Right lobe of liver (tissue), 6 donors: ENCODE results near the gene GP1BB. TPM values are rescaled to one million over a fixed set of nuclear protein-coding genes. Genes with fewer than 3 reads are reported as not detected.

Experiments
- ATAC-seq, 4 donors: fragments of 200-7000 bp; cut with Tn5 transposase; one replicate each; pipeline ENCODE4 v1.9.1; 2020; ENCODE audit warnings: mild to moderate bottlenecking in 4 of 4, moderate library complexity in 4 of 4
- DNase-seq, 3 donors: peaks; one replicate each; pipeline ENCODE4 v3.0.0-alpha.2; 2020
- H3K27ac ChIP-seq, 3 donors: fragments of 200-600 bp; one replicate each; pipeline ENCODE4 v1.8.0; 2022
- H3K27me3 ChIP-seq, 2 donors: fragments of 200-600 bp; one replicate each; pipeline ENCODE4 v1.8.0; 2022
- H3K36me3 ChIP-seq, 4 donors: fragments of 200-600 bp; sonication (generic) in 1 of 4; one replicate each; pipeline versions ENCODE4 v1.5.1 to v1.8.0; 2017 to 2022; ENCODE audit warnings: control low read depth in 1 of 4
- H3K4me1 ChIP-seq, 4 donors: fragments of 200-600 bp; sonication (generic) in 1 of 4; one replicate each; pipeline versions ENCODE4 v1.5.1 to v1.8.0; 2017 to 2022; ENCODE audit warnings: control low read depth in 1 of 4
- H3K4me3 ChIP-seq, 3 donors: fragments of 200-600 bp; one replicate each; pipeline ENCODE4 v1.8.0; 2022
- H3K9me3 ChIP-seq, 4 donors: fragments of 200-600 bp; sonication (generic) in 1 of 4; one replicate each; pipeline versions ENCODE4 v1.5.1 to v1.8.0; 2017 to 2022; ENCODE audit warnings: control low read depth in 1 of 4
- POLR2A ChIP-seq: fragments of 450-650 bp; IDR thresholded peaks from one replicate; pipeline ENCODE4 v1.6.1; 2017; ENCODE audit warnings: antibody characterized with exemption, mild to moderate bottlenecking
- WGBS: methylation state at CpG from one replicate; pipeline ENCODE4 v1.1.6; 2018; ENCODE audit warnings: low coverage, low lambda C conversion rate; ENCODE audit not compliant: insufficient coverage; ENCODE audit errors: missing lambda C conversion rate; 5-methylcytosine and 5-hydroxymethylcytosine counted together
- intact Hi-C, 2 donors: fragments of 100-400 bp; cut with DNase I; formaldehyde crosslinking; loops; one replicate each; pipeline versions ENCODE4 v1.11.2 to v1.14.1; 2022
- total RNA-seq, 6 experiments: library from RNA; depleted of rRNA in 2 of 6; stranded (reverse); fragments of >200 nt in 2 of 6; fragmentation: NEBNext Ultra II Directional in 3 of 6; extraction: Animal tissue kit (Norgen Biotek cat#: 25700) in 3 of 6; gene quantifications; one replicate each; pipeline versions ENCODE4 v1.1.0 to v1.2.4, GENCODE V29; 2016 to 2023
- TF ChIP-seq, protein P1 (sequence below), 4 donors: fragments of 200-600 bp in 3 of 4; fragments of 450-650 bp in 1 of 4; IDR thresholded peaks; one replicate each; pipeline versions ENCODE4 v1.5.1 to v1.8.0; 2016 to 2022; ENCODE audit warnings: antibody characterized with exemption in 4 of 4, mild to moderate bottlenecking in 2 of 4
- donor health status: DM: no; HTN: yes; CAD: no.
- donor health status: DM: no; HTN: no; CAD: no.
- donor health status: DM: no; HTN: no; CAD: no.
- donor health status: DM: no; HTN: yes; CAD: no.
- donor health status: DM: no; HTN: yes; CAD: no.

Gene GP1BB
- total RNA-seq, 6 experiments from 2014 or later: 0.15 to 1.3 (median 0.62) TPM; not detected in 1

DNA sequence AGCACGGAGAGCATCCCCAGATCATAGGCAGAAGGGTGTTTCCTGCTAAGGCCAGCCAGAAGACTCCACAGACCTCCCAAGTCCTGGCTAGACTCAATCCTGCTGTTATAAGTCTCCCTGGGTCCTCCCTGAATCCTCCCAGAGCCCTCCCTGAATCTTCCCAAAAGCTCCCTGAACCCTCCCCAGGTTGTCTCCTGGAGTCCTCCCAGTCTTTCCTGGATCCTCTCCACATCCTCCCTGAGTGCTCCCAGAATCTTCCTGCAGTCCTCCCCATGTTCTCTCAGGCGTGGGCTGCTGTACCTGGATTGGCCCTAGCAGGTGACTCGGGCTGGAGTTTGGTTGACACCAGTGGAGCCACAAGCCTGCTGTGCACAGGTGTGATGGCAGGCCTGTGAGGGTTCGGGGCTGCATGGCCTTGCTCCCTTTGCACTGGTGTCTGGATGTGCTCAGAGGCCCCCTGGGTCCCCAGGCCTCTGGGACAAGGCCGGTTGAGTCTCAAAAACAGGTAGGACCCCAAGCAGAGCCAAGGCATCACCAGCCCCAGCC lies 11.6 kb downstream of the GP1BB start:
- intact Hi-C loops: loop anchor here (5.0 kb wide), 1 partner anchor 177 kb away; no protein-coding TSS in a partner anchor
- Histone ChIP-seq H3K4me1 (peaks cover 0 to 7% (median 0%) of the 10 kb centered on the region in 4 donors), H3K27ac (no peak overlapping the region), H3K9me3 (no peaks in the 10 kb centered on the region), H3K27me3 (no peaks in the 10 kb centered on the region), H3K4me3 (no peak overlapping the region), H3K36me3 (no peaks in the 10 kb centered on the region)
- DNase-seq (no peak), ATAC-seq (no peak)
- WGBS: 79% methylated on average over 2 of the region's 5 CpGs
- TF ChIP-seq POLR2A: no peak
- TF ChIP-seq, protein P1, sequence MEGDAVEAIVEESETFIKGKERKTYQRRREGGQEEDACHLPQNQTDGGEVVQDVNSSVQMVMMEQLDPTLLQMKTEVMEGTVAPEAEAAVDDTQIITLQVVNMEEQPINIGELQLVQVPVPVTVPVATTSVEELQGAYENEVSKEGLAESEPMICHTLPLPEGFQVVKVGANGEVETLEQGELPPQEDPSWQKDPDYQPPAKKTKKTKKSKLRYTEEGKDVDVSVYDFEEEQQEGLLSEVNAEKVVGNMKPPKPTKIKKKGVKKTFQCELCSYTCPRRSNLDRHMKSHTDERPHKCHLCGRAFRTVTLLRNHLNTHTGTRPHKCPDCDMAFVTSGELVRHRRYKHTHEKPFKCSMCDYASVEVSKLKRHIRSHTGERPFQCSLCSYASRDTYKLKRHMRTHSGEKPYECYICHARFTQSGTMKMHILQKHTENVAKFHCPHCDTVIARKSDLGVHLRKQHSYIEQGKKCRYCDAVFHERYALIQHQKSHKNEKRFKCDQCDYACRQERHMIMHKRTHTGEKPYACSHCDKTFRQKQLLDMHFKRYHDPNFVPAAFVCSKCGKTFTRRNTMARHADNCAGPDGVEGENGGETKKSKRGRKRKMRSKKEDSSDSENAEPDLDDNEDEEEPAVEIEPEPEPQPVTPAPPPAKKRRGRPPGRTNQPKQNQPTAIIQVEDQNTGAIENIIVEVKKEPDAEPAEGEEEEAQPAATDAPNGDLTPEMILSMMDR (IDR thresholded peaks at IDR 0.05): no peak

DNA sequence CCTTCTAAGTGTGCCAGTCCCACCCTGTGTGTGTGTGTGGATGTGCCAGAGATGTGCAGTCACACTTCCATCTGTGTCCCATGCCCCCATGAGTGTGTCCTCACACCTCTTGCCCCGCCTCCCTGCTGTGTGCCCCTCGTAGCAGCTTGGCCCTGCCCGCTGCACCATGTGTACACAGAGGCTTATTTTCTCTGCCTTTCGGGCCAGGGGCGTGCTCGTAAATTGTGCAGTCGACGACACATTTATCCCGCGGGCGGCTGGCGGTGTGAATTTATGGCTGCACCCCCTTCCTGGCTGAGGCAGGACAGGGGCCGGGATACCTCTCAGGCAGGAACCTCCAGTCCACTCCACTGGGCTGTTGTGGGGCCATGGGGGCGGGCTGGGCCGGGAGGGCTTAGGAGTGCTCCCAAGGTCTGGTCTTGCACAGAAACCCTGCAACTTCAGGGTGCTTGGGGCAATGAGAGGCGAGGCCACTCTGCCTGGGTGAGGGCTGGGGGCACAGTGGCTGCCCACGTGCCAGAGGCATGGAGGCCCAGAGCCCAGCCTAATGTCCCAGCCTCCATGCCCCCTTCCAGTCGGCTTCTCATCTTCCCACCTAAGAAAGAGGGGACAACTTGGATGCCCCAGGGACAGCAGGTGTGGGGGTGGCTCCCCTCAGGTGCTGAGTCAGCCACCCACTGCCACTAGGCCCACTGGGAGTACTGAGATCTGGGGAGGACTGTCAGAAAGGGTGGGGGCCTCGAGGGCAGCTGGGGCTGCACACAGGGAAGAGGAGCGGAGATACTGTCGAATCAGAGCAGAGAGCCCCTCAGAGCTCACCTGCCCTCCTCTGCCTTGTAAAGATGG lies 12.5 kb downstream of the GP1BB start:
- H3K36me3 ChIP-seq: no peaks in the 10 kb centered on the region

DNA sequence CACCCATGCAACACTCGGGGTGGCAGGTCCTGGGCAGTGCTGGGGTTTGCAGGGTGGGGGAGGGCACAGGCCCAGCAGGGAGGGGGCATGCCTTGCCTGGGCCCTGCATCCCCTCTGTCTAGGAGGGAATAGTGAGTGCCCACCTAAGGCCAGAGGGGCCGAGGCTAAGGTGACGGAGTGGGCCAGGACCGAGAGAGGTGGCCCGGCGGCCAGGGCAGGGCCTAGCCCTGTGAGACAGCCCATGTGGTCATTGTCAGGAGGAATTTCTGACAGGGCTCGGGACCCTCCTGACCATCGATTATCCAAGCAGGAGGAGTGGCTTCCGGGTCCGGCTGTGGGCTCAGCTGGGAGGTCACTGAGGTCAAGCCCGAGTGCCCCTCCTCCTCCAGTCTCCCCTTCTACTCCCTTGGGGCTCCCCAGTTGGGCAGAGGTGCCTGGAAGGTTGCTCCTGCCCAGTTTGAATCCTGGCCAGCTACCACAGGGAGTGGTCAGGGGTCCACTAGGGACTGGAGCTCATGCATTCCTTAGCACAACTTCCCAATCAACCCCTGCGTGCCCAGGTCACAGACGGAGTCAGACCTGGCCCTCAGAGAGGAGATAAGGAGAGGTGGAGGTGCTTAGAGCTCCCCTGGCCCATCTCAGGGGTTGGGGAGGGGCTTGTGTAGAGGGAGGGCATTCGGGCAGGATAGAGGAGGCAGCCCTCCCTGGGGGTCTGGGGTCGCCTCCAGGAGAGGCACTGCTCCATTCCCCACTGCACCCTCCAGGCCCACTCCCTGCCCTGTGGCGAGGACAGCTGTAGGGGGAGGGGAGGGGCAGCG lies 14.7 kb downstream of the GP1BB start:
- Histone ChIP-seq H3K27ac (no peak overlapping the region), H3K27me3 (no peaks in the 10 kb centered on the region), H3K9me3 (no peaks in the 10 kb centered on the region), H3K4me1 (no peaks in the 10 kb centered on the region), H3K4me3 (no peak overlapping the region), H3K36me3 (no peaks in the 10 kb centered on the region)
- no peak for ATAC-seq
- intact Hi-C loops: no loop called here
- WGBS: 94% methylated on average over 5 of the region's 17 CpGs
- no peak for DNase-seq
- no peak for TF ChIP-seq POLR2A
- TF ChIP-seq, protein P1 (IDR thresholded peaks at IDR 0.05): no peak

More for the DNA sequence above, 12.5 kb downstream of the GP1BB start:
- Histone ChIP-seq H3K4me1 (peaks cover 0 to 2% (median 0%) of the 10 kb centered on the region in 4 donors), H3K27me3 (no peaks in the 10 kb centered on the region), H3K9me3 (no peaks in the 10 kb centered on the region), H3K4me3 (no peak overlapping the region), H3K27ac (no peak overlapping the region)
- intact Hi-C loops: no loop called here
- DNase-seq (no peak), ATAC-seq (no peak)
- 74% methylated on average over 7 of the region's 21 CpGs for WGBS
- TF ChIP-seq, protein P1 (IDR thresholded peaks at IDR 0.05): no peak
- no peak for TF ChIP-seq POLR2A

DNA sequence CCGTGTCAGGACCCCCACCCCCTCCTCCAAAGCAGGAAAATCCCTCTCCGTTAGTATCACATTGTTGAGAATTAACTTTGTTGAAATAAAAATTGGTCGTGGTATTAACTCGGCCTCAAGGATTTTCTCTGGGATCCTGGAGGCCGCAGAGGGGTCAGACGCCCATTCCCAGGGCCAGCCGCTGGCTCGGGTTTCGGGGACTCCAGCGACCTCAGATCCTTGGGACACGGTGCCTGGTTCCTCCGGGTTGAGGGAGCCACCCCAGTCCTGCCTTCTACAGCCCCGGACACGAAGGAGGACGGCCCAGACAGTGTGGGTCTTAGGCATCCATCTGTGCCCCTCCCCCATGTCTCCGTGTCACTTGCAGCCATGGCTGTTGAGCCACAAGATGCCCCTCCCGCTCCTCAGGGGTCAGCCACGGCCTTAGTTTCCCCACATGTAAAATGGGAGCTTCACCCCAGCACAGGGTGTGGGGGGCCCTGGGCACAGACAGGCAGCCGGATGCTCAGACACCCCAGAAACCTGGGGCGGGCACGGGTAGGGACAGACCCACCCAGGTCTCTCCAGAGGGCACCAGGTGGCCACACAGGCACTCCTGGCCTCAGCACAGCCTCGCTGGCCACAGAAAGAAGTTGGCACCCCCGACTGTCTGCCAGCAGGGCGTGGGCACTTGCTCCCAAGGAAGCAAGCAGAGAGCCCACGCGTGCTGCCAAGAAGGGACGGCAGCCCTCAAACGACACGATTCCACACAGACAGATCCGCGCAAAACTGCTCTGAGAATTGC lies 15.5 kb downstream of the GP1BB start:
- Histone ChIP-seq H3K36me3 (no peaks in the 10 kb centered on the region), H3K4me1 (no peaks in the 10 kb centered on the region), H3K27me3 (no peaks in the 10 kb centered on the region), H3K27ac (no peak overlapping the region), H3K9me3 (no peaks in the 10 kb centered on the region), H3K4me3 (no peak overlapping the region)
- intact Hi-C loops: no loop called here
- DNase-seq: no peak
- ATAC-seq: no peak
- 48% methylated on average over 13 of the region's 31 CpGs for WGBS
- TF ChIP-seq POLR2A: no peak
- TF ChIP-seq, protein P1 (IDR thresholded peaks at IDR 0.05): no peak
